Urothelium cell line (cell line): ENCODE data around the gene LENG8.
A peak's percentile ranks its signal among the peaks of the same experiment; 100 is the strongest.
"Not testable (repeated sequence)": the region's sequence is repeated elsewhere in the genome, so short reads cannot be mapped to it uniquely, and the experiment has no call there.

Experiments used
- DNase-seq: peaks from one replicate; pipeline ENCODE4 v3.0.0; 2011; ENCODE audit warnings: low spot score, mixed read lengths
- FAIRE-seq: peaks from 2 replicates; lab custom pipeline; 2011; peaks lifted over from hg19 to GRCh38; lab: Jason Lieb, UNC

Gene LENG8

DNA sequence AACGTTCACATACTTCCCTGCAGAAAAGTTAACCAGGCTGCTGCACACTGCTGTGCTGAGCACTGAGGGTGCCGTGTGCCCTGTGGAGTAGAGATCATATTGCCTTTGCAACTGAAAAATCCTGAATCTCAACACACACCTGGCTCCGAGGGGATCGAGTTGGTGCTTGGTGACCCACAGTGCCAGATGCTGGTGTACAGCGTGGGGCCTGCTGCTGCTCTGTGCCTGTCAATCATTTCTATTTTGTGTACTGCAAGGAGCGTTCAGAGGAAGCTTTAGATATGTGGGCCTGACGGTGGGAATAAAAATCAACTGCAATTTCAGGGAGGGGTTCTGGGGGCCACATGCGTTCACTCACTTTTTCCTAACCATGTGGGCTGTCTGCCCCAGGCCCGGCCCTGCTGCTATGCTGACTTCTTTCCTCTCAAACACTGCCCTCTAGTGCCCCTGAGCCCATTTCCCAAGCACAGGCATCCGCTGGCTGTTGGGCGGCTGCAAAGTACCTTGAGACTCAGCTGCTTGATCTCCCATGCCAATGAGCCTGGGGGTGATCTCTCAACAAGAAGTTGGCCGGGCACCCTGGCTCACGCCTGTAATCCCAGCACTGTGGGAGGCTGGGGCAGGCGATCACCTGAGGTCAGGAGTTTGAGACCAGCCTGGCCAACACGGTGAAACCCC lies 9.7 kb upstream of the LENG8 start:
- FAIRE-seq (no peak), DNase-seq (peak; percentile 43)

GRCh38 chr19:54440641-54441040 lies 8.4 kb upstream of the LENG8 start:
- FAIRE-seq, result no peak

GRCh38 chr19:54444737-54445136 lies 4.3 kb upstream of the LENG8 start:
- FAIRE-seq (no peak), DNase-seq (no peak)

More at GRCh38 chr19:54440641-54441040, 8.4 kb upstream of the LENG8 start:
- no peak for DNase-seq

DNA sequence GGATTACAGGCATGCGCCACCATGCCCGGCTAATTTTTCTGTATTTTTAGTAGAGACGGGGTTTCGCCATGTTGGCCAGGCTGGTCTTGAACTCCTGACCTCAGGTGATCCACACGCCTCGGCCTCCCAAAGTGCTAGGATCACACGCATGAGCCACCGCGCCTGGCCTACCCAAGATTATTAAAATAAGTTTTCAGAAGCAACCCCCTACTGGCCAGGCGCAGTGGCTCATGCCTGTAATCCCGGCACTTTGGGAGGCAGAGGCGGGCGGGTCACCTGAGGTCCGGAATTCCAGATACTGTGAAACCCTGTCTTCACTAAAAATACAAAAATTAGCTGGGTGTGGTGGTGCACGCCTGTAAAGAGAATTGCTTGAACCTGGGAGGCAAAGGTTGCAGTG lies 2.6 kb upstream of the LENG8 start:
- FAIRE-seq, DNase-seq: not testable (repeated sequence)

DNA sequence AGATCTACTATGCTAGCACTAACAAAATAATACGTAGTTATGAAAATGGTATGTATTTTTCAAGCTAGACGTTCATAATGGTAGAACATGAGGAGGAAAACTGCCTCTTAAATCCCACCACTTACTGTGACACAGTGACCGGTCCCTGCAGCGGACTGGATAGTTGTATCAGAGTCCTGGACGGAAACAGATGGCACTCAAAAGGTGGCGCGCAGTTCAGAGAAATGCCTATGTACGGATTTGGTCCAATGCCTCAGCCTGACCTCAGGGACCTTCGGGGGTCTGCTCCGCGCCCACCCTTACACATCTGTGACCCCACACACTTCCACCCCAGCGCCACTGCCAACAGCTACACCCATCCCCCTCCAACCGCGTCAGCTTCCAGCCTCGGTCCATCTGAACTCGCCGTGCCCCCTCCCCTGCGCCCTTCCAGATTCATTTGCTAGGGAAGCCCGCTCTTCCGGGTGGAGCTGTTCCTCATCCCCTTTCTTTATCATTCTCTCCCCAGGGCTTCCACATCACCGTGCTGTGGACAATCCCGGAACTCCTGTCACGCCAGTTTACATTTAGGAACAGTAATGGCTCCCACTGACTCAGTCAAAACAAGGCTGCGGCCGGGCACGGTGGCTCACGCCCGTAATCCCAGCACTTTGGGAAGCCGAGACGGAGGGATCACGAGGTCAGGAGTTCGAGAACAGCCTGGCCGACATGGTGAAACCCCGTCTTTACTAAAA lies 792 bp upstream of the LENG8 start:
- FAIRE-seq (no peak), DNase-seq (peak; percentile 34)

DNA sequence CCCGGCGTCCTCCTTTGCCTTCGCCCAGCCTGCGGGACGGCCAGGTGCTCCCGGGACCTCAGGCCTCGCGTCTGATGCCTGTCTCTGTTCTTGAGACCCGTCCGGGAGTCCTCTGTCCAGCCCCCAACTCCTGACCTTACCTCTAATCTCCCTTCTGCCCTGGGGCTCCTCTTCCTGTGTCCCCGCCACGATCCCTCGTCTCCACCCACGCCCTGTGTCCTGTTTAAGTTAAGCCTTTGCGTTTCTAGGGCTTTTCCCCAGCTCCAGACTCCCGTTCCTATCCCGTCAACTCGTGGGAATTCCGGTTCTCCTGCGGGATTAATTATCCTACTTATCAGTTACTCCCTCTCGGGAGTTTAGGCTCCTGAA lies 686 bp downstream of the LENG8 start:
- DNase-seq (no peak), FAIRE-seq (no peak)

DNA sequence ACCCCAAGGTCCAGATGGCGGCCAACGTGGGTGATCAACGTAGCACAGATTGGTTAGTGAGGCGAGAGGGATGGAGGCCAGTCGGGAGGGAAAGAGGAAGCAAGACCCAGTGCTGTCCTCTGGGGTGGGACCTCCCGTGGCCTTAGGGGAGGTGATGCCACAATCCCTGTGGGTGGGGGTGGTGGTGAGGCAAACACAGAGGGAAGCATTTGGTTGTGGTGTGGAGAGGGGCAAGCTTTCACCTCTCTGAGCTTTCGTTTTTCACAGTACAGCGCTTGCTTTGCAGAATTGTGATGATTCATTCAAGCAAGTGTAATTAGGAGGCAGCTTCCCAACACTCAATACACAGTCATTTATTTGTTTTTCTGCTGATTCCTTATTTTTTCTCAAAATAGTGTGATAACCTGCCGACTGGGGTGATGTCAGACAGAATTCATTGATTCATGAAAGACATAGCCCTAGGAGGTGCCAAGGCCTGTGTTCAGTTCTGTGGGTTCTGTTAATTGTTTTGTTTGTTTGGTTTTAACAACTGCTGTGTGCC lies 2.4 kb downstream of the LENG8 start:
- FAIRE-seq, result no peak
- no peak for DNase-seq

- FAIRE-seq, result no peak
- no peak for DNase-seq
Observed at GRCh38 chr19:54451997-54452396, 3.0 kb downstream of the LENG8 start.

DNA sequence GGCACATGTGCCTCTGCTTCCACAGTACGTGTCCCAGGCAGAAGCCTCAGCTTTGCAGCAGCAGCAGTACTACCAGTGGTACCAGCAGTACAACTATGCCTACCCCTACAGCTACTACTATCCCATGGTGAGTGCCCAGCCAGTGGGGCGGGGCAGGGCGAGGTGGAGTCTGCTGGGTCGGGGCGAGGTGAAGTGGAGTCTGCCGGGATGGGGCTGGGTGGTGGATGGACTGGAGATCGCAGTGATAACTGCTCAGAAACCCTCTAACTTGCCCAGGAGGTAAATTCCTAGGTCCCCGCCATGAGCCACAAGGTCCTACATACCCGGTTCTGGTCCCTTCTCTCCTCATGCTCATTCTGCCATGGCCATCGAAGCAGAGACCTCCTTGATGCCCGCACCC lies 3.6 kb downstream of the LENG8 start:
- no peak for DNase-seq
- peak; percentile 17 for FAIRE-seq

- FAIRE-seq (no peak), DNase-seq (no peak)
Observed at GRCh38 chr19:54453921-54454780, 5.2 kb downstream of the LENG8 start.

DNA sequence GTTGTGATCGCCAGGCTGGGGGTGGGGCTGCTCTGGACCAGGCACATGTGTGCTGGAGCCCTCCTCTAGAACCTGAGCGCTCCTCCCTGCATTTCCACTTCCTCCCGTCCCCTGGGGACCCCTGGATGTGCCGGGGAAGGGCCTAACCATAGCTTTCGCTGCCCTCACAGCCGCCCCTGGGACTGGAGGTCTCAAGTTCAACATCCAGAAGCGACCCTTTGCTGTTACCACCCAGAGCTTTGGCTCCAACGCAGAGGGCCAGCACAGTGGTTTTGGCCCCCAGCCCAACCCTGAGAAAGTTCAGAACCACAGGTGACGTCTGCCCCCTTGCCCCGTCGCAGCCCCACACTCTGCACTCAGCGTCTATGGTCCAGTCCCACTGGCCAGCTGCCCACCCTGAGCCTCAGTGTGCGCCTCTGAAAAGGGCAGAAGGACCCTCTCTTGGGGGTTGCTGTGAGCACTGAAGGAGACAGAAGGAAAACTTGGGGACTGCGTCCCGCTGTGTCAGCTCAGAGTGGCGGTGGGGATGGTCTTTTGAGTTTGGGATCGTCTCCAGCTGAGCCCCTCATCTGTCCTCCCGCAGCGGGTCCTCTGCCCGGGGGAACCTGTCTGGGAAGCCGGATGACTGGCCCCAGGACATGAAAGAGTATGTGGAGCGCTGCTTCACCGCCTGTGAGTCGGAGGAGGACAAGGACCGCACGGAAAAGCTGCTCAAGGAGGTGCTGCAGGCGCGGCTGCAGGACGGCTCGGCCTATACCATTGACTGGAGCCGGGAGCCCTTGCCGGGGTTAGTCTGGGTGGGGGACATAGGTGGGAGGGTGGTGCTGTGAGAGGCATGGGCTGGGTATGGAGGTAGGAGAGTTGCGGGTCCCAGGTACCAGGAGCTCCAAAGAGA lies 6.0 kb downstream of the LENG8 start:
- DNase-seq (no peak), FAIRE-seq (no peak)

- FAIRE-seq (no peak), DNase-seq (no peak)
Observed at GRCh38 chr19:54455786-54456422, 6.9 kb downstream of the LENG8 start.

- no peak for FAIRE-seq
Observed at GRCh38 chr19:54456423-54457373, 7.7 kb downstream of the LENG8 start.

DNA sequence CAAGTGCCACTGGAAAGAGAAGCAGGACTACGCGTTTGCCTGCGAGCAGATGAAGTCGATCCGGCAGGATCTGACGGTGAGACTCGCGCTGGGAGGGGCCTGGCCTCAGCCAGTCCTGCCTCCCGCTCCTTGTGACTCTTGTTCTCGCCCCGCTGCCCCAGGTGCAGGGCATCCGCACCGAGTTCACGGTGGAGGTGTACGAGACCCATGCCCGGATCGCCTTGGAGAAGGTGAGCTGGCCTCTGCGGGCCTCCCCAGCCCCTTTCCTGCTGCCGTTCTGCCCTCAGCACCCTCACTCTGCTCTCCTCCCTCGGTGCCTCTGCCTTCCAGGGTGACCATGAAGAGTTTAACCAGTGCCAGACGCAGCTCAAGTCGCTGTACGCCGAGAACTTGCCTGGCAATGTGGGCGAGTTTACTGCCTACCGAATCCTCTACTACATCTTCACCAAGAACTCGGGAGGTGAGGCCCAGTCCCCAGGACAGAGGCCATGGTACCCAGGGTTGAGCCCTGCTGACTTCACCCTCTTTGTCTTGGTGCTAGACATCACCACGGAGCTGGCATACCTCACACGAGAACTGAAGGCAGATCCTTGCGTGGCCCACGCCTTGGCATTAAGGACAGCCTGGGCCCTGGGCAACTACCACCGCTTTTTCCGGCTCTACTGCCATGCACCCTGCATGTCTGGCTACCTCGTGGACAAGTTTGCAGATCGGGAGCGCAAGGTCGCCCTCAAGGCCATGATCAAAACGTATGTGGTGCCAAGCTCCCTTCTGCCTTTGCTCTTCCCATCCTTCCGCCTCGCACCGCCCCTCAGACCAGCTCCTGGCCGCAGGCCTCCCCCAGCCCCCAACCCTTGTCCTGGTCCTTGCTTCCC lies 9.0 kb downstream of the LENG8 start:
- no peak for FAIRE-seq
- no peak for DNase-seq

More at GRCh38 chr19:54456423-54457373, 7.7 kb downstream of the LENG8 start:
- no peak for DNase-seq

DNA sequence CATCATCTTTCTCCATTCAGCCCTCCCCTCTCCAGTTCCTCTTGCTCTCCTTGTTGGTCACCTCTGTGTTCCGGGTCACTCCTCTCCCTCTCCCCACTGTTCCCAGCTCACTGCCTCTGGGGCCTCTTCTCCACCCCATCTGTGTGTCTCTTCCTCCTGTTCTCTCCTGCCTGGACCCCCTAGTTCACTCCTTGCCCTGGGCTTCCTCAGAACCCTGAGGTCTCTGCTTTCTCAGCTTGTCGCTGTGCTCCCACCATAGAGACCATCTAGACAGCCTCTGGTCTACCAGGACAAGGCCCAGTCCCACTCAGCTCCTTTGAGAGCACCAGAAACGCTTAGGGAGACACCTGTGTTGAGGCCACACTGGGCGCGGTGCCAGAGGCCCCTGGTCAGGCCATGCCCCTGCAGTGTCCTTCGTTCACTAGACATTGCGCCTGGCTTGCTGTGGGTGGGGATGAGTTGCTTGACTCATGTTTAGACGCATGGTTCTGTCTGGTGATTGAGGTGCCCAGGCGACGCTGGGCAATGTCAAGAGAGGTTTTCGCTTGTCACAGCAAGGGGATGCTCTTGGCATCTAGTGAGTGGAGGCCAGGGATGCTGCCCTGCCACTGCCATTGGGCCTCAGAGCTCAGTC lies 9.8 kb downstream of the LENG8 start:
- FAIRE-seq, result no peak

GRCh38 chr19:54459282-54460229 lies 10.6 kb downstream of the LENG8 start:
- no peak for DNase-seq
- FAIRE-seq, result no peak

More for the DNA sequence above, 9.8 kb downstream of the LENG8 start:
- DNase-seq, result no peak
